ENCODE measurements around the gene ACSM6.
A peak's percentile ranks its signal among the peaks of the same experiment; 100 is the strongest.
"Not testable (repeated sequence)": the region's sequence is repeated elsewhere in the genome, so short reads cannot be mapped to it uniquely, and the experiment has no call there.

Gene ACSM6

GRCh38 chr10:95236068-95236903 lies 42.2 kb downstream of the ACSM6 start:
- in situ Hi-C loops (cut with MboI; ENCODE audit: low sequenced_read_pairs, unreplicated experiment): no loop called here
- DNase-seq (ENCODE audit: low spot score): peak; percentile 43

GRCh38 chr10:95237376-95238170 lies 43.5 kb downstream of the ACSM6 start:
- no peak for DNase-seq (ENCODE audit: low spot score)
- no peak for TF ChIP-seq CTCF (IDR thresholded peaks at IDR 0.05; ENCODE audit: borderline replicate concordance, control extremely low read depth, extremely low read depth, insufficient read depth, missing control alignments)
- in situ Hi-C loops (cut with MboI; ENCODE audit: low sequenced_read_pairs, unreplicated experiment): no loop called here

More at GRCh38 chr10:95236068-95236903, 42.2 kb downstream of the ACSM6 start:
- no peak for TF ChIP-seq CTCF (IDR thresholded peaks at IDR 0.05; ENCODE audit: borderline replicate concordance, control extremely low read depth, extremely low read depth, insufficient read depth, missing control alignments)

- in situ Hi-C loops (cut with MboI; ENCODE audit: low sequenced_read_pairs, unreplicated experiment): not testable (repeated sequence)
Measured at GRCh38 chr10:95240096-95240495, 46.1 kb downstream of the ACSM6 start.

GRCh38 chr10:95240811-95241210 lies 46.8 kb downstream of the ACSM6 start:
- in situ Hi-C loops (cut with MboI; ENCODE audit: low sequenced_read_pairs, unreplicated experiment): no loop called here
- TF ChIP-seq CTCF (IDR thresholded peaks at IDR 0.05; ENCODE audit: borderline replicate concordance, control extremely low read depth, extremely low read depth, insufficient read depth, missing control alignments): no peak
- no peak for DNase-seq (ENCODE audit: low spot score)

More at GRCh38 chr10:95240096-95240495, 46.1 kb downstream of the ACSM6 start:
- DNase-seq (ENCODE audit: low spot score): not testable (repeated sequence)

- no peak for TF ChIP-seq CTCF (IDR thresholded peaks at IDR 0.05; ENCODE audit: borderline replicate concordance, control extremely low read depth, extremely low read depth, insufficient read depth, missing control alignments)
- DNase-seq (ENCODE audit: low spot score): no peak
- in situ Hi-C loops (cut with MboI; ENCODE audit: low sequenced_read_pairs, unreplicated experiment): no loop called here
Measured at GRCh38 chr10:95241533-95241932, 47.5 kb downstream of the ACSM6 start.

- no peak for DNase-seq (ENCODE audit: low spot score)
- in situ Hi-C loops (cut with MboI; ENCODE audit: low sequenced_read_pairs, unreplicated experiment): no loop called here
- peak; percentile 25 for TF ChIP-seq CTCF (IDR thresholded peaks at IDR 0.05; ENCODE audit: borderline replicate concordance, control extremely low read depth, extremely low read depth, insufficient read depth, missing control alignments)
Measured at GRCh38 chr10:95242581-95243317, 48.7 kb downstream of the ACSM6 start.
